ENCODE measurements around the gene HDAC4.

DNA sequence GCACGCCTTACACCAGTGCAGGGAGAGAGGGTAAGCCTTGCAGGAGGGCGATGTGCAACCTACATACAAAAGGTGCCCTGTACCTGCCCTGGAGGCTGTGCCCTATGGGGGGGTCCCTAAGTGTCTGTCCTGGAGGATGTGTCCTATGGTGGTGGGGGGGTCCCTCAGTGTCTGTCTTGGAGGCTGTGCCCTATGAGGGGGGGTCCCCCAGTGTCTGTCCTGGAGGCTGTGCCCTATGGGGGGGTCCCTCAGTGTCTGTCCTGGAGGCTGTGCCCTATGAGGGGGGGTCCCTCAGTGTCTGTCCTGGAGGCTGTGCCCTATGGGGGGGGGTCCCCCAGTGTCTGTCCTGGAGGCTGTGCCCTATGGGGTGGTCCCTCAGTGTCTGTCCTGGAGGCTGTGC, 216.6 kb downstream of the HDAC4 start:
- no peak for TF ChIP-seq CTCF (IDR thresholded peaks at IDR 0.05 in 2 of 3, conservative IDR thresholded peaks at IDR 0.05 in 1 of 3; ENCODE audit: borderline replicate concordance in 1 of 3, insufficient read depth in 1 of 3, low read depth in 2 of 3, low read length in 2 of 3)
- no peak for TF ChIP-seq POLR2AphosphoS5 (IDR thresholded peaks at IDR 0.05; ENCODE audit: low read depth, low read length)
- no peak for TF ChIP-seq EZH2 (IDR thresholded peaks at IDR 0.05)
- no peak for TF ChIP-seq REST (IDR thresholded peaks at IDR 0.05; ENCODE audit: low read depth)
- no peak for TF ChIP-seq ZNF274 (IDR thresholded peaks at IDR 0.05; ENCODE audit: low read depth, low read length)
- no peak for TF ChIP-seq CEBPB (IDR thresholded peaks at IDR 0.05; ENCODE audit: low read depth)
